ENCODE data around the gene UCN3. TPM values are rescaled to one million over a fixed set of nuclear protein-coding genes. Genes with fewer than 3 reads are reported as not detected.

The UCN3 gene
- total RNA-seq, 1 experiment from 2014 or later: not detected

- no peak overlapping the region for H3K4ac ChIP-seq (ENCODE audit: low read depth, low read length)
- H3T11ph ChIP-seq (ENCODE audit: low read length): no peak overlapping the region
- DNase-seq: no peak
- H3K18ac ChIP-seq (ENCODE audit: insufficient read length, low read depth, low read length): no peak overlapping the region
- no peak overlapping the region for H2BK15ac ChIP-seq (ENCODE audit: low read depth, low read length)
- H4K8ac ChIP-seq (replicated peaks; ENCODE audit: insufficient read length, low read depth, low read length): no peak overlapping the region
- no peak overlapping the region for H3K56ac ChIP-seq (ENCODE audit: insufficient read length, low read depth, low read length)
- H3K79me2 ChIP-seq (ENCODE audit: insufficient read depth, low read length): no peaks in the 10 kb centered on the region
- H4K20me1 ChIP-seq (ENCODE audit: control insufficient read depth, insufficient read depth, insufficient read length): no peaks in the 10 kb centered on the region
- Mint-ChIP-seq H3K27me3 (ENCODE audit: low read depth) (peaks cover 3% of the 10 kb centered on the region; the same call in 1 of the 2 replicates), H3K4me3 (no peak overlapping the region), H3K9me3 (peaks cover 42 to 67% of the 10 kb centered on the region in 2 experiments), H3K4me1 (no peaks in the 10 kb centered on the region), H3K27ac (no peak overlapping the region; a peak in 1 of 7 replicates), H3K36me3 (ENCODE audit: insufficient read depth in 1 of 3, low read depth in 3 of 3) (peaks cover 9 to 20% (median 9%) of the 10 kb centered on the region in 3 experiments; a peak in 6 of 7 replicates)
- H3K23me2 ChIP-seq (ENCODE audit: insufficient read length, low read depth, low read length, poor library complexity, severe bottlenecking): no peaks in the 10 kb centered on the region
- no peak overlapping the region for H4K91ac ChIP-seq (ENCODE audit: insufficient read length, low read depth, low read length)
- no peak overlapping the region for H2BK12ac ChIP-seq (ENCODE audit: insufficient read length, low read depth, low read length)
- no peak overlapping the region for H3K9ac ChIP-seq (ENCODE audit: extremely low read depth, insufficient read length, low read length)
- no peak overlapping the region for H2BK120ac ChIP-seq (ENCODE audit: low read depth, low read length, poor library complexity, severe bottlenecking)
- no peak overlapping the region for H3K27ac ChIP-seq (ENCODE audit: insufficient read length, low read depth, low read length)
- H2BK5ac ChIP-seq (ENCODE audit: insufficient read length, low read length): no peak overlapping the region
- H3K4me2 ChIP-seq (ENCODE audit: insufficient read depth, insufficient read length, low read length): no peak overlapping the region
- 100% methylated on average over 1 of the region's 16 CpGs for WGBS (ENCODE audit: extremely low coverage, insufficient read length, low lambda C conversion rate)
- H2AK5ac ChIP-seq (ENCODE audit: insufficient read length, low read length): no peak overlapping the region
- no peaks in the 10 kb centered on the region for H3K9me3 ChIP-seq (ENCODE audit: control insufficient read depth, low read depth, low read length)
- TF ChIP-seq CTCF (conservative IDR thresholded peaks at IDR 0.05): no peak
- H2BK20ac ChIP-seq (ENCODE audit: low read depth, low read length, poor library complexity, severe bottlenecking): no peak overlapping the region
- no peak overlapping the region for H3K14ac ChIP-seq (ENCODE audit: insufficient read depth, low read length)
- H4K5ac ChIP-seq (ENCODE audit: insufficient read length, low read depth, low read length): no peak overlapping the region
- H2AFZ ChIP-seq (ENCODE audit: low read length): no peak overlapping the region
- H3K23ac ChIP-seq (ENCODE audit: insufficient read length, low read depth, low read length): no peak overlapping the region
- no peaks in the 10 kb centered on the region for H3K79me1 ChIP-seq (ENCODE audit: insufficient read depth, low read depth, low read length, poor library complexity, severe bottlenecking)
- no peaks in the 10 kb centered on the region for H3K4me1 ChIP-seq (ENCODE audit: insufficient read depth, low read length)
- no peaks in the 10 kb centered on the region for H3K27me3 ChIP-seq (ENCODE audit: insufficient read depth, low read length)
Measured at GRCh38 chr10:5369362-5370158, 4.8 kb downstream of the UCN3 start.

All from H9 (cell line).